ENCODE measurements around the gene MTOR. TPM values are rescaled to one million over a fixed set of nuclear protein-coding genes. Genes with fewer than 3 reads are reported as not detected.
"Not testable (repeated sequence)": the region's sequence is repeated elsewhere in the genome, so short reads cannot be mapped to it uniquely, and the experiment has no call there.

Gene MTOR
- total RNA-seq: 10 to 100 TPM; 27.9 to 59.9 (median 51.2) TPM

DNA sequence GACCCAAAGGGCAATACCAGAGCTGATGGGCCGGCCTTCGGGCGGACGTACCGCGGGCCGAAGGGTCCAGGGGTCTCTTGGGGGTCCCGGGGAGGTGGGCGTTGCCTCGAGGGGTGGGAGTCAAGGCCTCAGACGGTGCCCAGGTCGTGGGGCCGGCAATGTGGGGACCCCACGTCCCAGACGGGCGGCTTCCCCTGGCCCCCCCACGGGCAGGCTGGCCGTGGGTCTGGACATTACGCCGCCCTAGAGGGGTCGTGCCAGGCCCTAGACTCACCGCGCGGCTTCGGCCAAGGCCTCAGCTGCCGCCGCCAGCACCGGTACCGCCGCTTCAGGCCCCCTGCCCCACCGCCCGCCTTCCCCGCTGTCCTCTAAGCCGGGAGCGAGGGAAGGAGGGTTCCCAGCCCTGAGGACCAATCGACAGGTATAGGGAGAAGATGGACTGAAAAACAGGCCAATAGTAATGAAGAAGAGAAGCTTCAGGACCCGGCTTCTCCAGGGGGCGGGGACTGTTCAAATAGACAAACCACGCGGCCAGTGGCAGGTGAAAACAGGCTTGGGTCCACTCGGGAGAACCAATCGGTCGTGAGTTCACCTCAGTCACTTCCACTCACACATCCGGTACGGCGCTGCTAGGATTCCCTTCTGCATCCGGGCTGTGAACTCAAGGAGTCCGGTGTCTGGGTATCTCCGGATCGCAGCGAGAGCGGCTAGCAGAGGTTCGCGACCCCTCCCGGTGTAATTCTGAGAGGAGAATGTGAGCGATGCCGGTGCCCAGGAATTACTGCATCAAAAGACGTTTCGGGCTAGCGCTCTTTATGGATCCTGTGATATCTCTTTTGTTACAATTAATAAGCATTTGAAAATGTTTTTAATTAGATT lies at the start of gene MTOR:
Gene MTOR (minus strand): TSS at position 381 of the 879 bp plus-strand sequence. CDS start 3,142 bp downstream, outside the sequence.
- 0 to 3% (median 0%) methylated on average over 3 to 39 of the region's 60 CpGs; no CpG with 5 or more reads in 2 of the 10 experiments for WGBS, 10 experiments
- peaks cover 7 to 12% of the 10 kb centered on the region in 2 donors for H3K4me1 ChIP-seq (replicated peaks in 1 of 2)
- H3K4me3 ChIP-seq: peak within 1 kb of the TSS; percentile 84 to 97 (median 91)
- in situ Hi-C loops (cut with MboI; ENCODE audit: low pct_unique_long_range_greater_than_20kb in 2 of 9, low sequenced_read_pairs in 9 of 9, unreplicated experiment in 9 of 9): no loop called here
- peak within 1 kb of the TSS; percentile 83 to 90 for H3K27ac ChIP-seq
- peak; percentile 97 to 99 (median 98) for ATAC-seq (replicated peaks in 6 of 8)

DNA sequence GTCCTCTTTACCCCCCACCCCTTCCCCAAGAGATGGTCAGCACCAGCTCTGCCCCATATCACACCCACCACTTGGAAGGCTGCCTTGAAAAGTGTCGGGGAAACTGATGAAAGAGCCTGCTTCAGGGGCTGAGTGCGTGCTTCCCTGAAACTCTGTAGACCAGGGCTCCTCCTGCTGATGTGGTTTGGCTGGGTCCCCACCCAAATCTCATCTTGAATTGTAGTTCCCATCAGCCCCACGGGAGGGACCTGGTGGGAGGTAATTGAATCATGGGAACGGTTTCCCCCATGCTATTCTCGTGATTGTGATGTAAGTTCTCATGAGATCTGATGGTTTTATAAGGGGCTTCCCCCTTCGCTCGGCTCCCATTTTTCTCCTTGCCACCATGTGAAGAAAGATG lies 47.0 kb upstream of the MTOR start:
- WGBS, 10 experiments: 53 to 97% (median 69%) methylated on average over 1 to 7 of the region's 7 CpGs; no CpG with 5 or more reads in 3 of the 10 experiments
- Histone ChIP-seq H3K4me3 (no peak overlapping the region), H3K4me1 (replicated peaks in 1 of 2) (peaks cover 31 to 40% of the 10 kb centered on the region in 2 donors), H3K27ac (peak overlapping the region in 1 of 2 donors; percentile 38)
- in situ Hi-C loops (cut with MboI; ENCODE audit: low pct_unique_long_range_greater_than_20kb in 2 of 9, low sequenced_read_pairs in 9 of 9, unreplicated experiment in 9 of 9): loop anchor here in 2 of 9 experiments (25.0 kb wide), 1 partner anchor 328 kb away; no protein-coding TSS in a partner anchor
- no peak for ATAC-seq (replicated peaks in 6 of 8)

DNA sequence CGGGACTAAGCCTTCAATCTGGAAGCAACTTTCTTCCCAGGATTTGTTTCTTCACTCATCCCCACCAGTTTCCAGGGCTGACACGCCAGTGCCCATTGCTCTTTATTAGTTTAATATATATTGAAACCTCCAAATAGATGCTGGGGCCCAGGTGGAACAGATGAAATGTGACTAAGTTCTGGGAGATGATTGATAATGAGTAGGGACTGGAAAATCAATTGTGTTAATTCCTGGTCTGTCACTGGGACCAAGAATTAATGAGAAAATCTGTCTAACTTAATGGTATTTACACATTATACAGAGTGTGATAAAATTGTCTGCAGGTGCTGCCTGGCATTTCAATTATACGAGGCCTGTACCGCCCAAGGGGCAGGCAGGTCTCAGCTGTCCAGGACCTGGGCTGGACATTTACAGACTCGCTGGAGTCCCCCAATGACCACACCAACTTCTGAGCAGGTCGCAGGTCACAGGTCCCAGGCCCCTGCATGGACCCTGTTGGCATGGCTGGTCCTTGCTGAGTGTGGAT lies 46.4 kb upstream of the MTOR start:
- in situ Hi-C loops (cut with MboI; ENCODE audit: low pct_unique_long_range_greater_than_20kb in 2 of 9, low sequenced_read_pairs in 9 of 9, unreplicated experiment in 9 of 9): loop anchor here in 2 of 9 experiments (25.0 kb wide), 1 partner anchor 329 kb away; no protein-coding TSS in a partner anchor
- 18 to 79% (median 75%) methylated on average over 2 to 6 of the region's 6 CpGs; no CpG with 5 or more reads in 3 of the 10 experiments for WGBS, 10 experiments
- ATAC-seq (replicated peaks in 6 of 8): peak in 5 of 8 experiments; percentile 50 to 88 (median 67)

DNA sequence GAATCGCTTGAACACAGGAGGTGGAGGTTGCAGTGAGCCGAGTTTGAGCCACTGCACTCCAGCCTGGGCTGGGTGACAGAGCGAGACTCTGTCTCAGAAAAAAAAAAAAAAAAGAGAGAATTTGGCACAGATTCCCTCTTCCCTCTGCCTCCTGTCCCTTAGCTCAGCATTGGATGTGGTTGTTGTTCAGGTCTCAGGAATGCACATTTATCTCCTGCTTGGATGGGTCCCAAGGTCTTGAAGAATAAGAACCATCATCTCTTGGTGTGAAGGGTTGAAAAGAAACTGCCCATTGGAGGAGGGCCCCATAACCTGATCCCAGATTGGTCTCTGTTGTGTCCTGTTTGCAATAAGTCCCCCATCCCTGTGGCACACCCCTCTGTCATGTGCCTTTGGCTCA lies 45.5 kb upstream of the MTOR start:
- in situ Hi-C loops (cut with MboI; ENCODE audit: low pct_unique_long_range_greater_than_20kb in 2 of 9, low sequenced_read_pairs in 9 of 9, unreplicated experiment in 9 of 9): loop anchor here in 2 of 9 experiments (25.0 kb wide), 1 partner anchor 329 kb away; no protein-coding TSS in a partner anchor
- ATAC-seq (replicated peaks in 6 of 8): no peak
- Histone ChIP-seq H3K27ac (peak overlapping the region in 1 of 2 donors; percentile 47), H3K4me3 (no peak overlapping the region), H3K4me1 (replicated peaks in 1 of 2) (peaks cover 31 to 39% of the 10 kb centered on the region in 2 donors)
- 40 to 92% (median 80%) methylated on average over 2 of the region's 3 CpGs; no CpG with 5 or more reads in 7 of the 10 experiments for WGBS, 10 experiments

More for the DNA sequence above, 46.4 kb upstream of the MTOR start:
- H3K4me3 ChIP-seq: no peak overlapping the region
- peaks cover 31 to 39% of the 10 kb centered on the region in 2 donors for H3K4me1 ChIP-seq (replicated peaks in 1 of 2)
- peak overlapping the region in 1 of 2 donors; percentile 38 for H3K27ac ChIP-seq

DNA sequence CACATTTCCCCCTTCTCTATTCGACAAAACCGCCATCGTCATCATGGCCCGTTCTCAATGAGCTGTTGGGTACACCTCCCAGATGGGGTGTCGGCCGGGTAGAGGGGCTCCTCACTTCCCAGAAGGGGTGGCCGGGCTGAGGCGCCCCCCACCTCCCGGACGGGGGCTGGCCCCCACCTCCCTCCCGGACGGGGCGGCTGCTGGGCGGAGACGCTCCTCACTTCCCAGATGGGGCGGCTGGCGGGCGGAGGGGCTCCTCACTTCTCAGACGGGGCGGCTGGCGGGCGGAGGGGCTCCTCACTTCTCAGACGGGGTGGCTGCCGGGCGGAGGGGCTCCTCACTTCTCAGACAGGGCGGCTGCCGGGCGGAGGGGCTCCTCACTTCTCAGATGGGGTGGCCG lies 43.2 kb upstream of the MTOR start:
- ATAC-seq (replicated peaks in 6 of 8); H3K4me3 ChIP-seq; H3K27ac ChIP-seq: not testable (repeated sequence)
- 94% methylated on average over 3 of the region's 29 CpGs; no CpG with 5 or more reads in 9 of the 10 experiments for whole genome bisulfite sequencing, 10 experiments
- peaks cover 28 to 39% of the 10 kb centered on the region in 2 donors for H3K4me1 ChIP-seq (replicated peaks in 1 of 2)
- in situ Hi-C loops (cut with MboI; ENCODE audit: low pct_unique_long_range_greater_than_20kb in 2 of 9, low sequenced_read_pairs in 9 of 9, unreplicated experiment in 9 of 9): loop anchor here in 2 of 9 experiments (25.0 kb wide), 1 partner anchor 332 kb away; no protein-coding TSS in a partner anchor

DNA sequence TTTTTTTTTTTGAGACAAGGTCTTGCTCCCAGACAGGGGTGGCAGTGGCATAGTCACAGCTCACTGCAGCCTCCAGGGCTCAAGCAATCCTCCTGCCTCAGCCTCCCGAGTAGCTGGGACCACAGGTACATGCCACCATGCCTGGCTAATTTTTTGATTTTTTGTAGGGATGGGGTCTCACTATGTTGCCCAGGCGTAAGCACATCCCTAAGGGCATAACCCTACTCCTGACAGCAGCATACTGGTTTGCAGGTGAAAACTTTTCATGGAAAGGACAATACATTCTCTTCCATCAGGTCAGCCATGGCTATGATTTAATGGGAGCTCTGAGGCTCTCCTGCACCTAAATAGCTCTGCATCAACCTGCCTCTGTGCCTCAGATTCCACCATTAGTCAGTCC lies 40.0 kb upstream of the MTOR start:
- Histone ChIP-seq H3K4me3 (no peak overlapping the region), H3K27ac (no peak overlapping the region), H3K4me1 (replicated peaks in 1 of 2) (peaks cover 24 to 27% of the 10 kb centered on the region in 2 donors)
- in situ Hi-C loops (cut with MboI; ENCODE audit: low pct_unique_long_range_greater_than_20kb in 2 of 9, low sequenced_read_pairs in 9 of 9, unreplicated experiment in 9 of 9): loop anchor here in 2 of 9 experiments (25.0 kb wide), 1 partner anchor 335 kb away; no protein-coding TSS in a partner anchor
- no peak for ATAC-seq (replicated peaks in 6 of 8)
- WGBS, 10 experiments: 50 to 100% (median 93%) methylated on average over 1 to 2 of the region's 2 CpGs; no CpG with 5 or more reads in 3 of the 10 experiments

DNA sequence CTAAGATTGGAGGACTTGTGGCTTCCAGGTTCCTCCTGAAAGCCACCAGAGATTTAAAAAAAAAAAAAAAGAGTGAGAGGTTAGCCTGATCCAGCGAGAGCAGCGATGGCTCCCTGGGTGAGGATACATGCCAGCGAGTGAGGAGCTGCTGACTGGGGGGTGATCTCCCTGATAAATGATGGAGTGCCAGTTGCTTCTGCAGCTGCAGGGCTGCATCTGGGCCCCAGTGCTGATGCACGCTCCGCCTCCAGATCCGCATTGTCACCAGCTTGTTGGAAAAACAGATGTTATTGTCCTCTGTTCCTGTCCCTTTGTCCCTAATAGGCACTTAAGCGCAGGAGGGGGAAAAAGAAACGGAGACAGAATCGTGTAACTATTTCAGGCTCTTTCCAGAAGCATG lies 39.2 kb upstream of the MTOR start:
- WGBS, 10 experiments: 0 to 47% (median 16%) methylated on average over 1 to 9 of the region's 9 CpGs; no CpG with 5 or more reads in 1 of the 10 experiments
- Histone ChIP-seq H3K27ac (peak overlapping the region in 1 of 2 donors; percentile 11), H3K4me1 (replicated peaks in 1 of 2) (peaks cover 24 to 27% of the 10 kb centered on the region in 2 donors), H3K4me3 (no peak overlapping the region)
- in situ Hi-C loops (cut with MboI; ENCODE audit: low pct_unique_long_range_greater_than_20kb in 2 of 9, low sequenced_read_pairs in 9 of 9, unreplicated experiment in 9 of 9): loop anchor here in 2 of 9 experiments (25.0 kb wide), 1 partner anchor 336 kb away; no protein-coding TSS in a partner anchor
- ATAC-seq (replicated peaks in 6 of 8): peak in 5 of 8 experiments; percentile 48 to 86 (median 78)

DNA sequence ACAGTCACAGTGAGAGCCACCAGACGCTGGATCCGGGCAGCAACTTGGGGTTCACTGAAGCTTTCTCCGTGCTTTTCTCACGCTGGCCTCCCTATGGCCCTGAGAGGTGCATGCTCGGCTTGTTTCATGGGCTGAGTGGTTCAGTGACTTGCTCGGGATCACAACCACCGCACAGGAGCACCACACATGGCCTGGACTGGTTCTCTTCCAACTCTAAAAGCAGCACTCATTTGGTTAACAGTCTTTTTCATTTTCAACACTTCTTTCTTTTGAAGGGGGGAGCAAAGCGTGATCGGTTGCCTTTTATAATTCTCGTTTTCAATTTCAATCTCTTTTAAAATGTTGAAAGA lies 36.8 kb upstream of the MTOR start:
- Histone ChIP-seq H3K4me1 (replicated peaks in 1 of 2) (peaks cover 23 to 36% of the 10 kb centered on the region in 2 donors), H3K27ac (no peak overlapping the region), H3K4me3 (no peak overlapping the region)
- 10 to 69% (median 28%) methylated on average over 1 to 9 of the region's 10 CpGs; no CpG with 5 or more reads in 1 of the 10 experiments for WGBS, 10 experiments
- in situ Hi-C loops (cut with MboI; ENCODE audit: low pct_unique_long_range_greater_than_20kb in 2 of 9, low sequenced_read_pairs in 9 of 9, unreplicated experiment in 9 of 9): no loop called here
- peak in 3 of 8 experiments; percentile 20 to 43 (median 38) for ATAC-seq (replicated peaks in 6 of 8)

DNA sequence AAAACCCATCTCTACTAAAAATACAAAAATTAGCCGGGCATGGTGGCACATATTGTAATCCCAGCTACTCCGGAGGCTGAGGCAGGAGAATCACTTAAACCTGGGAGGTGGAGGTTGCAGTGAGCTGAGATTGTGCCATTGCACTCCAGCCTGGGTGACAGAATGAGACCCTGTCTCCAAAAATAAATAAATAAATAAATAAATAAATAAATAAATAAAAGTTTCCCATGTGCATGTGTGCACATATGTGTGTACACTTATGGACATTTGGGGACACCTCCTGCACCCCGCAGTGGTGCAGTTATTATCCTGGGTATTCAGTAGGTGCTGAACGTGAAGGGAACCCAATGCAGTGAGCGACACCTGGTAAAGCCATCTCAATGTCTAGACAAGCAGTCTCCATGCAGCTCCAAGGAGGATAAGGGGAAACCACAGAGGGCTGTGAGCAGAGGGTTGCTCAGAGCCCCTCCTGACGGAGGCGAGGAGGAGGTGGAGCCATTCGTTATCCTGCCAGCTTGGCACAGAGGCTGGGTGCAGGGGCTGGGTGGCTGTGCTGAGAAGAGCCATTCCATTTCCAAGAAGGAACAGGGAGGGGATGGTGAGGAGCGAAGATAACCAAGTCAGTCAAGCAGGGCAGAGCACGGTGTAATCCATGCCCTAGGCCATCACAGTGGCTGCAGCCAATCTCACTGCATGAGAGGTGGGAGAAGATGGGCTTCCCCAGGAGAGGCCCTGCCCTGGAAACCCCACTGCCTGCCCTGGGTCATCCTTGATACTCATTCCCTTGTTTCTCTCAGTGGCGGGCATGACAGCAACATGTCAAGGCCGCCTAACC lies 36.3 kb upstream of the MTOR start:
- peaks cover 23 to 36% of the 10 kb centered on the region in 2 donors for H3K4me1 ChIP-seq (replicated peaks in 1 of 2)
- no peak overlapping the region for H3K27ac ChIP-seq
- no peak overlapping the region for H3K4me3 ChIP-seq
- 68 to 100% (median 84%) methylated on average over 2 to 12 of the region's 12 CpGs; no CpG with 5 or more reads in 1 of the 10 experiments for WGBS, 10 experiments
- peak in 5 of 8 experiments; percentile 30 to 77 (median 50) for ATAC-seq (replicated peaks in 6 of 8)
- in situ Hi-C loops (cut with MboI; ENCODE audit: low pct_unique_long_range_greater_than_20kb in 2 of 9, low sequenced_read_pairs in 9 of 9, unreplicated experiment in 9 of 9): no loop called here

DNA sequence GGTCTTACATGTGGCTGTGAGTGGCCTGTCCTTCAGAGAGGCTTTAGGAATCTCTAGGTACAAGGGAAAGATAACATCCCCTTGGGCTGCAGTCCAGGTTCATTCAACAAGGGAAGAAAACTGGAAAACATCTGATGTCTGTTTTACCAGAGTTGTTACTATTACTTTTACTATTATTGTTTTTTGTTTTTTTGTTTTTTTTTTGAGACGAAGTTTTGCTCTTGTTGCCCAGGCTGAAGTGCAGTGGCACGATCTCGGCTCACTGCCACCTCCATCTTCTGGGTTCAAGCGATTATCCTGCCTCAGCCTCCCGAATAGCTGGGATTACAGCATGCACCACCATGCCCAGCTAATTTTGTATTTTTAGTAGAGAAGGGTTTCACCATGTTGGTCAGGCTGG lies 35.4 kb upstream of the MTOR start:
- WGBS, 10 experiments: 80 to 100% (median 95%) methylated on average over 2 to 5 of the region's 5 CpGs
- in situ Hi-C loops (cut with MboI; ENCODE audit: low pct_unique_long_range_greater_than_20kb in 2 of 9, low sequenced_read_pairs in 9 of 9, unreplicated experiment in 9 of 9); H3K27ac ChIP-seq; ATAC-seq (replicated peaks in 6 of 8); H3K4me3 ChIP-seq: not testable (repeated sequence)
- H3K4me1 ChIP-seq (replicated peaks in 1 of 2): peaks cover 27 to 42% of the 10 kb centered on the region in 2 donors

DNA sequence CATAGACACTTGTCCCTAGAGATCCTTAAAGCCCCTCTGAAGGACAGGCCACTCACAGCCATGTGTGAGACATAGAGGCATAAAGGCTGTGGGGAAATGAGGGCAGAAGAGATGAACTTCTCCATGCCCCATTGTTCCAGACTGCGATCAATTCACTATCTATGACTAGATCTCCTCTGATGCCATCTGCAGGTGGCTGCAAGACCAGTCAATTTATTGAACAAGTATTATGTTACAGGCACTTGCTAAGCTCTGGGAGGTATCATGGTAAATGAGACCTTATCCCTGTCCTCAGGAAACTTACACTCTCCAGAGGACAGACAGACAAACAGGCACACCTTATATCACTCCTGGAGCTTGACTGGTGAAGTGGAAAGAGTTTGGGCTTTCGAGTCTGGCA lies 33.6 kb upstream of the MTOR start:
- ATAC-seq (replicated peaks in 6 of 8): no peak
- H3K27ac ChIP-seq: no peak overlapping the region
- in situ Hi-C loops (cut with MboI; ENCODE audit: low pct_unique_long_range_greater_than_20kb in 2 of 9, low sequenced_read_pairs in 9 of 9, unreplicated experiment in 9 of 9): no loop called here
- 83 to 100% (median 91%) methylated on average over 1 to 2 of the region's 2 CpGs; no CpG with 5 or more reads in 4 of the 10 experiments for WGBS, 10 experiments
- H3K4me3 ChIP-seq: no peak overlapping the region
- H3K4me1 ChIP-seq (replicated peaks in 1 of 2): peaks cover 26 to 39% of the 10 kb centered on the region in 2 donors

DNA sequence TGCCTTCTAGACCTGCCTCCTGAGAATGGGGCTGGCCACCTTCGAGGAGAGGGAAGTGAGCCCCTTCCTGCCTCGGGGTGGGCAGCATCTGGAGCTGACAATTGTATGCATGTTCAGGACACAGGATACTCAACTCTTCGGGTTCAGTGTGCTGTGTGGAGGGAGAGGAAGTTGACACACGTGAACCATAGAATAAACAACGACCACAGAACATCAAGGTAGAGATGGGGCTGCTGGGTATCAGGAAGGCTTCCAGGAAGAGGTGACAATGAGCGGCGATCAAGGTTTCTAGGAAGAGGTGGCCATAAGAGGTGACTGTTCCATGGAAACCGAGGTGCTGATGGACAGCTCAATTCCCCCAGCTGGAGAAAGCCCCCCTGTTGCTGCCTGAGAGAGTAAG lies 32.6 kb upstream of the MTOR start:
- no peak overlapping the region for H3K4me3 ChIP-seq
- WGBS, 10 experiments: 80 to 100% (median 86%) methylated on average over 1 to 8 of the region's 8 CpGs; no CpG with 5 or more reads in 3 of the 10 experiments
- H3K4me1 ChIP-seq (replicated peaks in 1 of 2): peaks cover 26 to 39% of the 10 kb centered on the region in 2 donors
- in situ Hi-C loops (cut with MboI; ENCODE audit: low pct_unique_long_range_greater_than_20kb in 2 of 9, low sequenced_read_pairs in 9 of 9, unreplicated experiment in 9 of 9): no loop called here
- H3K27ac ChIP-seq: no peak overlapping the region
- ATAC-seq (replicated peaks in 6 of 8): no peak

All from motor neuron (in vitro differentiated cells).